ENCODE results near the gene SERPINA5. TPM values are rescaled to one million over a fixed set of nuclear protein-coding genes. Genes with fewer than 3 reads are reported as not detected.

Gene SERPINA5
- total RNA-seq, 1 experiment from 2014 or later = 1.5 TPM

- peaks cover 10% of the 10 kb centered on the region for H3K27me3 Mint-ChIP-seq (ENCODE audit: low read depth)
- H3K36me3 Mint-ChIP-seq = peaks cover 7% of the 10 kb centered on the region
- H3K27ac Mint-ChIP-seq = no peak overlapping the region
- H3K4me3 Mint-ChIP-seq = no peak overlapping the region
- CTCF ChIA-PET = interaction anchor here (0.8 kb wide), 2 partner anchors 11 to 87 kb away, joined by 3 read pairs; no protein-coding TSS in a partner anchor
- no peak for DNase-seq (ENCODE audit: low spot score)
- POLR2A ChIA-PET = no interaction called here
- H3K9me3 Mint-ChIP-seq = peaks cover 25% of the 10 kb centered on the region
- peaks cover 10% of the 10 kb centered on the region; the same call in 1 of the 2 replicates for H3K4me1 Mint-ChIP-seq
- no peak for ATAC-seq
- TF ChIP-seq NR2C2 (CRISPR knock-in tag; IDR thresholded peaks at IDR 0.05) (no peak), TEAD1 (CRISPR knock-in tag; IDR thresholded peaks at IDR 0.05) (no peak), CDX4 (CRISPR knock-in tag; IDR thresholded peaks at IDR 0.05; ENCODE audit: borderline replicate concordance) (no peak)
These were observed 3.5 kb downstream of the SERPINA5 start for GRCh38 chr14:94584591-94585280.

GRCh38 chr14:94586635-94587034, 5.4 kb downstream of the SERPINA5 start:
- H3K27me3 Mint-ChIP-seq (ENCODE audit: low read depth) = peaks cover 2% of the 10 kb centered on the region; the same call in 1 of the 2 replicates
- H3K36me3 Mint-ChIP-seq = peaks cover 7% of the 10 kb centered on the region
- ChIA-PET CTCF (no interaction called here), POLR2A (no interaction called here)
- H3K4me1 Mint-ChIP-seq = 0 out of 2 replicates have a peak, but pooled peaks cover under 1% of the 10 kb centered on the region
- TF ChIP-seq ARID4B (CRISPR knock-in tag; IDR thresholded peaks at IDR 0.05; ENCODE audit: borderline replicate concordance) (no peak), ESRRA (CRISPR knock-in tag; IDR thresholded peaks at IDR 0.05; ENCODE audit: borderline replicate concordance) (no peak), ZNF532 (CRISPR knock-in tag; IDR thresholded peaks at IDR 0.05; ENCODE audit: borderline replicate concordance) (no peak), ELF4 (CRISPR knock-in tag; IDR thresholded peaks at IDR 0.05; ENCODE audit: low read depth) (no peak), HMGXB4 (CRISPR knock-in tag; IDR thresholded peaks at IDR 0.05) (no peak), JUN (CRISPR knock-in tag; IDR thresholded peaks at IDR 0.05) (no peak), ZNF317 (CRISPR knock-in tag; IDR thresholded peaks at IDR 0.05; ENCODE audit: borderline replicate concordance, low read depth) (no peak), IRF2 (CRISPR knock-in tag; IDR thresholded peaks at IDR 0.05; ENCODE audit: borderline replicate concordance, low read depth) (no peak), ZNF396 (CRISPR knock-in tag; IDR thresholded peaks at IDR 0.05; ENCODE audit: borderline replicate concordance) (no peak), FOXP4 (CRISPR knock-in tag; IDR thresholded peaks at IDR 0.05) (no peak), RORB (CRISPR knock-in tag; IDR thresholded peaks at IDR 0.05) (no peak), TEAD1 (CRISPR knock-in tag; IDR thresholded peaks at IDR 0.05) (no peak), GTF2I (CRISPR knock-in tag; conservative IDR thresholded peaks at IDR 0.05) (no peak), ZBTB21 (CRISPR knock-in tag; IDR thresholded peaks at IDR 0.05; ENCODE audit: borderline replicate concordance) (no peak), NR3C1 (CRISPR knock-in tag; conservative IDR thresholded peaks at IDR 0.05; ENCODE audit: low read depth) (no peak), ATF3 (CRISPR knock-in tag; conservative IDR thresholded peaks at IDR 0.05) (no peak), SOX15 (CRISPR knock-in tag; IDR thresholded peaks at IDR 0.05) (no peak)
- no peak overlapping the region for H3K27ac Mint-ChIP-seq
- DNase-seq (ENCODE audit: low spot score) (no peak), ATAC-seq (no peak)
- H3K9me3 Mint-ChIP-seq = peaks cover 31% of the 10 kb centered on the region
- no peak overlapping the region for H3K4me3 Mint-ChIP-seq

Data from WTC11 (cell line).